ENCODE measurements around the gene ZNF764. TPM values are rescaled to one million over a fixed set of nuclear protein-coding genes. Genes with fewer than 3 reads are reported as not detected.

Gene ZNF764
- total RNA-seq, 1 donor from 2014 or later: 20.2 TPM

DNA sequence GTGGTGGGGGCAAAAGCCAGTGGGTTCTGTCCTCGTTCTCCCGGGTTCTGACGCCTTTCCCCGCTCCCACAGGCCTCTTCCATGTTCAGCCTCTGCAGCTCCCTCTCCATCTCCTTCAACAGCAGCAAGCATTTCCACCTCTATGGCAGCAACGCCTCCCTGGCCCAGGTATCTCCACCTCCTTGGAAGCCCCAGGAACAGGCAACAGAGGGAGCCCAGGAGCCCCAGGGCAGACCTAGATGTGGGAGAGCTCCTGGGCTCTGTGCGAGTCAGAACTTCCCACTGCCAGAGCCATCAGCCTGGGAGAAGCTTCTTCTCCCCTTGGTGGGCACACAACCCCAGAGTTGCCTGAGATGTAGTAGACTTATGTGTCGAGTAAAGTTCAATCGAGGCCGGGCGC lies 39.6 kb downstream of the ZNF764 start:
- H3K9me3 Mint-ChIP-seq: no peaks in the 10 kb centered on the region
- DNase-seq (ENCODE audit: extremely low spot score, unreplicated experiment): no peak
- TF ChIP-seq, protein P1, sequence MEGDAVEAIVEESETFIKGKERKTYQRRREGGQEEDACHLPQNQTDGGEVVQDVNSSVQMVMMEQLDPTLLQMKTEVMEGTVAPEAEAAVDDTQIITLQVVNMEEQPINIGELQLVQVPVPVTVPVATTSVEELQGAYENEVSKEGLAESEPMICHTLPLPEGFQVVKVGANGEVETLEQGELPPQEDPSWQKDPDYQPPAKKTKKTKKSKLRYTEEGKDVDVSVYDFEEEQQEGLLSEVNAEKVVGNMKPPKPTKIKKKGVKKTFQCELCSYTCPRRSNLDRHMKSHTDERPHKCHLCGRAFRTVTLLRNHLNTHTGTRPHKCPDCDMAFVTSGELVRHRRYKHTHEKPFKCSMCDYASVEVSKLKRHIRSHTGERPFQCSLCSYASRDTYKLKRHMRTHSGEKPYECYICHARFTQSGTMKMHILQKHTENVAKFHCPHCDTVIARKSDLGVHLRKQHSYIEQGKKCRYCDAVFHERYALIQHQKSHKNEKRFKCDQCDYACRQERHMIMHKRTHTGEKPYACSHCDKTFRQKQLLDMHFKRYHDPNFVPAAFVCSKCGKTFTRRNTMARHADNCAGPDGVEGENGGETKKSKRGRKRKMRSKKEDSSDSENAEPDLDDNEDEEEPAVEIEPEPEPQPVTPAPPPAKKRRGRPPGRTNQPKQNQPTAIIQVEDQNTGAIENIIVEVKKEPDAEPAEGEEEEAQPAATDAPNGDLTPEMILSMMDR (conservative IDR thresholded peaks at IDR 0.05): no peak
- H3K36me3 Mint-ChIP-seq: no peaks in the 10 kb centered on the region
- H3K27me3 Mint-ChIP-seq: no peaks in the 10 kb centered on the region
- H3K4me3 Mint-ChIP-seq: no peak overlapping the region
- peaks cover 6% of the 10 kb centered on the region for H3K4me1 Mint-ChIP-seq (ENCODE audit: unreplicated experiment)
- no peak overlapping the region for H3K27ac Mint-ChIP-seq

DNA sequence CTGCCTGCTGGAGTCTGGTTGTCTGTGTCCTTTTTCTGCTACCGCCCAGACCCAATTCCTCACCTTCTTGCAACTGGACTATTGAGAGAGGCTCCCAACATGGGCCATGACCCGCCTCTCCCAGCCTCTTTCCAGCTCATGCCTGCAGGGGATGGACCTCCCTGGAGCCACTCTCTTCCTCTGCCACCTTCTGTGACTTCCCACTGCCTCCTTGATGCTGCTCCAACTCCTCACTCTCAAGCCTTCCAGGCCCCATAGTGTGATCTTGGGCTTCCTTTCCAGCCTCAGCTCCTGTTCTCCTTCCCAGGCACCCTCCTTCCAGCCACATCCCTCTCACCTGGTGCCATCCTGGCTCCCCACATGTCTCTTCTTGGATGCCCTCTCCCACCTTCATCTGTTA lies 42.9 kb downstream of the ZNF764 start:
- no peaks in the 10 kb centered on the region for H3K36me3 Mint-ChIP-seq
- no peaks in the 10 kb centered on the region for H3K27me3 Mint-ChIP-seq
- no peak overlapping the region for H3K4me3 Mint-ChIP-seq
- no peaks in the 10 kb centered on the region for H3K4me1 Mint-ChIP-seq (ENCODE audit: unreplicated experiment)
- no peak overlapping the region for H3K27ac Mint-ChIP-seq
- TF ChIP-seq, protein P1 (conservative IDR thresholded peaks at IDR 0.05): no peak
- no peak for DNase-seq (ENCODE audit: extremely low spot score, unreplicated experiment)
- H3K9me3 Mint-ChIP-seq: no peaks in the 10 kb centered on the region

GRCh38 chr16:30511509-30511908 lies 46.7 kb downstream of the ZNF764 start:
- TF ChIP-seq, protein P1 (conservative IDR thresholded peaks at IDR 0.05): no peak

DNA sequence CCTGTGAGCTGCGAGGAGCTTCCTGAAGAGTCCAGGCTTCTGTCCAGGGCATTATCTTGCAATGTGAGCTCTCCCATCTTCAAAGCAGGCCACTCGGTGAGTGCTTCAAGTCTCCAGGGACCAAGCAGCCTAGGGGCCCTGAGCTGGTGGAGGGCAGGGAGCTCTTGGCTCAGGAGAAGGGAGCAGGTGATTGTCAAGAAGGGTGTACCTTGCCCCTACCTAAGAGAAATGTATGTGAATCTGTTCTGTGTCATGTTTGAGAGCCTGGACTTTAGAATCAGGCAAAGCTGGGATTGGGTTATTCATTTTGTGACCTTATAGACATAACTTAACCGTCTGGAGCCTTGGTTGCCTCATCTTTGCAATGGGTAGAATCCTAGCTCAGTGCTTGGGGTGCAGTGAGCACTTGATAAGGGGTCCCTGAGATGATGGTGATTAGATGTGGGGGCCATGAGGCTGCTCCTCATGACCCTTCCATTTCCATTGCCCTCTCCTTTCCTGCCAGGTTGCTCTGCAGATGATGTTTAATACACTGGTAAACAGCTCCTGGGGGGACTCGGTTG lies 47.7 kb downstream of the ZNF764 start:
- TF ChIP-seq, protein P1 (conservative IDR thresholded peaks at IDR 0.05): no peak
- no peak for DNase-seq (ENCODE audit: extremely low spot score, unreplicated experiment)
- no peaks in the 10 kb centered on the region for H3K27me3 Mint-ChIP-seq

More at GRCh38 chr16:30511509-30511908, 46.7 kb downstream of the ZNF764 start:
- no peaks in the 10 kb centered on the region for H3K36me3 Mint-ChIP-seq
- no peak for DNase-seq (ENCODE audit: extremely low spot score, unreplicated experiment)
- H3K9me3 Mint-ChIP-seq: no peaks in the 10 kb centered on the region
- no peaks in the 10 kb centered on the region for H3K27me3 Mint-ChIP-seq
- no peaks in the 10 kb centered on the region for H3K4me1 Mint-ChIP-seq (ENCODE audit: unreplicated experiment)
- no peak overlapping the region for H3K4me3 Mint-ChIP-seq
- H3K27ac Mint-ChIP-seq: no peak overlapping the region

DNA sequence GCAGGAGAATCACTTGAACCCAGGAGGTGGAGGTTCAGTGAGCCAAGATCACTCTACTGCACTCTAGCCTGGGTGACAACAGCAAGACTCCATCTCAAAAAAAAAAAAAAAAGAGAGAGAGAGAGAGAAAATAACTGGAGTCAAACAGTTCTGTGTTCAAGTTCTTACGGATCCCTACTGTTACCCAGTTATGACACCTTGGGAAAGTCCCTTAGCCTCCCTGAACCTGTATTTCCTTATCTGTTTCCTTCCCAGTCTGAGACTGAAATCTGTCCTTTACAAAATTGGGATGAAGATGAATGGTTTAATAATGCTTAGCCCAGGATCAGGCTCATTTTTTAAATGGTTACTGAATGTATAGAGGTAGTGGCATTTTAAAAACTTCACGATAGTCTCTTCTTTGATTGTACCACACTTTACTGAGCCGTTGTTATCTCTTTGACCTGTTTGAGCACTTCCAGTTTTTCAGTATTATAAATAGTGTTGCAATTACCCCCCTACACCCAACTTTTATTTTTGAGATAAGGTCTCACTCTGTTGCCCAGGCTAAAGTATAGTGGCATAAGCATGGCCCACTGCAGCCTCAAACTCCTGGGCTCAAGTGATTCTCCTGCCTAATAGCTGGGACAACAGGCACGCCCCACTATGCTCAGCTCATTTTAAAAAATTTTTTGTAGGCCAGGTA lies 49.0 kb downstream of the ZNF764 start:
- TF ChIP-seq, protein P1 (conservative IDR thresholded peaks at IDR 0.05): no peak
- DNase-seq (ENCODE audit: extremely low spot score, unreplicated experiment): no peak
- H3K27me3 Mint-ChIP-seq: no peaks in the 10 kb centered on the region
- H3K9me3 Mint-ChIP-seq: no peaks in the 10 kb centered on the region
- H3K27ac Mint-ChIP-seq: no peak overlapping the region
- no peak overlapping the region for H3K4me3 Mint-ChIP-seq
- H3K4me1 Mint-ChIP-seq (ENCODE audit: unreplicated experiment): no peaks in the 10 kb centered on the region
- no peaks in the 10 kb centered on the region for H3K36me3 Mint-ChIP-seq

More for the DNA sequence above, 47.7 kb downstream of the ZNF764 start:
- H3K4me3 Mint-ChIP-seq: no peak overlapping the region
- no peaks in the 10 kb centered on the region for H3K4me1 Mint-ChIP-seq (ENCODE audit: unreplicated experiment)
- no peaks in the 10 kb centered on the region for H3K9me3 Mint-ChIP-seq
- H3K27ac Mint-ChIP-seq: no peak overlapping the region
- no peaks in the 10 kb centered on the region for H3K36me3 Mint-ChIP-seq

Small RNA genes lying within 50 kb of the gene (microRNA-seq; reads per million reads assigned to microRNA genes)
- not detected for gene MIR4518

Other genes starting within 250 kb of the ZNF764 start
- 64.6 and 68.9 TPM in 2 replicates for gene CD2BP2, start 203.1 kb downstream of the ZNF764 start, total RNA-seq (ENCODE audit: low replicate concordance)
- gene TBC1D10B, start 187.9 kb downstream of the ZNF764 start, total RNA-seq (ENCODE audit: low replicate concordance): 46.8 and 50.0 TPM in 2 replicates
- gene MYL11, start 183.6 kb downstream of the ZNF764 start, total RNA-seq (ENCODE audit: low replicate concordance): 10.4 and 21.7 TPM in 2 replicates
- 1.4 and 2.3 TPM in 2 replicates for gene SEPTIN1, start 175.8 kb downstream of the ZNF764 start, total RNA-seq (ENCODE audit: low replicate concordance)
- gene ZNF48, start 163.0 kb downstream of the ZNF764 start, total RNA-seq (ENCODE audit: low replicate concordance): 14.5 and 21.1 TPM in 2 replicates
- gene ZNF771, start 150.8 kb downstream of the ZNF764 start, total RNA-seq (ENCODE audit: low replicate concordance): 4.7 and 15.5 TPM in 2 replicates
- gene DCTPP1, start 128.3 kb downstream of the ZNF764 start, total RNA-seq (ENCODE audit: low replicate concordance): 41.8 and 62.1 TPM in 2 replicates
- gene SEPHS2, start 112.5 kb downstream of the ZNF764 start, total RNA-seq (ENCODE audit: low replicate concordance): 58.6 and 84.8 TPM in 2 replicates
- gene ITGAL, start 85.6 kb downstream of the ZNF764 start, total RNA-seq (ENCODE audit: low replicate concordance): 0.33 and 0.48 TPM in 2 replicates
- 58.7 and 59.6 TPM in 2 replicates for gene ZNF768, start 31.8 kb downstream of the ZNF764 start, total RNA-seq (ENCODE audit: low replicate concordance)
- gene ZNF747, start 23.5 kb downstream of the ZNF764 start, total RNA-seq (ENCODE audit: low replicate concordance): 9.3 and 11.4 TPM in 2 replicates
- gene ZNF688, start 13.3 kb upstream of the ZNF764 start, total RNA-seq (ENCODE audit: low replicate concordance): 9.8 and 14.3 TPM in 2 replicates
- gene ZNF785, start 27.3 kb upstream of the ZNF764 start, total RNA-seq (ENCODE audit: low replicate concordance): 22.4 and 29.1 TPM in 2 replicates
- 8.1 and 14.9 TPM in 2 replicates for gene ZNF689, start 52.0 kb upstream of the ZNF764 start, total RNA-seq (ENCODE audit: low replicate concordance)
- 41.1 and 45.0 TPM in 2 replicates for gene PRR14, start 92.6 kb upstream of the ZNF764 start, total RNA-seq (ENCODE audit: low replicate concordance)
- gene FBRS, start 100.1 kb upstream of the ZNF764 start, total RNA-seq (ENCODE audit: low replicate concordance): 77.3 and 78.2 TPM in 2 replicates
- gene SRCAP, start 140.8 kb upstream of the ZNF764 start, total RNA-seq (ENCODE audit: low replicate concordance): 62.8 and 73.5 TPM in 2 replicates
- 41.5 and 42.4 TPM in 2 replicates for gene PHKG2, start 190.1 kb upstream of the ZNF764 start, total RNA-seq (ENCODE audit: low replicate concordance)
- 14.2 and 15.0 TPM in 2 replicates for gene CFAP119, start 203.7 kb upstream of the ZNF764 start, total RNA-seq (ENCODE audit: low replicate concordance)
- 107 and 131 TPM in 2 replicates for gene RNF40, start 203.9 kb upstream of the ZNF764 start, total RNA-seq (ENCODE audit: low replicate concordance)
- 26.9 and 35.5 TPM in 2 replicates for gene ZNF629, start 228.8 kb upstream of the ZNF764 start, total RNA-seq (ENCODE audit: low replicate concordance)

Data from type B pancreatic cell (in vitro differentiated cells).